ENCODE data around the gene ATG16L2.

Gene ATG16L2

GRCh38 chr11:72779495-72780128, 34.6 kb upstream of the ATG16L2 start:
- peaks cover 5% of the 10 kb centered on the region for H3K27me3 ChIP-seq (ENCODE audit: insufficient read depth, poor library complexity, severe bottlenecking)
- H3K27ac ChIP-seq (replicated peaks) = no peak overlapping the region
- H3K4me3 ChIP-seq (replicated peaks; ENCODE audit: insufficient read depth, low read length) = no peak overlapping the region
- DNase-seq (ENCODE audit: low read depth in 1 of 2, low spot score in 1 of 2) = no peak
- TF ChIP-seq GABPA (IDR thresholded peaks at IDR 0.05; ENCODE audit: low read depth) (no peak), SPI1 (IDR thresholded peaks at IDR 0.05; ENCODE audit: borderline replicate concordance, low read depth) (no peak), POLR2AphosphoS5 (IDR thresholded peaks at IDR 0.05; ENCODE audit: low read depth) (no peak)
- TF ChIP-seq, protein P1, sequence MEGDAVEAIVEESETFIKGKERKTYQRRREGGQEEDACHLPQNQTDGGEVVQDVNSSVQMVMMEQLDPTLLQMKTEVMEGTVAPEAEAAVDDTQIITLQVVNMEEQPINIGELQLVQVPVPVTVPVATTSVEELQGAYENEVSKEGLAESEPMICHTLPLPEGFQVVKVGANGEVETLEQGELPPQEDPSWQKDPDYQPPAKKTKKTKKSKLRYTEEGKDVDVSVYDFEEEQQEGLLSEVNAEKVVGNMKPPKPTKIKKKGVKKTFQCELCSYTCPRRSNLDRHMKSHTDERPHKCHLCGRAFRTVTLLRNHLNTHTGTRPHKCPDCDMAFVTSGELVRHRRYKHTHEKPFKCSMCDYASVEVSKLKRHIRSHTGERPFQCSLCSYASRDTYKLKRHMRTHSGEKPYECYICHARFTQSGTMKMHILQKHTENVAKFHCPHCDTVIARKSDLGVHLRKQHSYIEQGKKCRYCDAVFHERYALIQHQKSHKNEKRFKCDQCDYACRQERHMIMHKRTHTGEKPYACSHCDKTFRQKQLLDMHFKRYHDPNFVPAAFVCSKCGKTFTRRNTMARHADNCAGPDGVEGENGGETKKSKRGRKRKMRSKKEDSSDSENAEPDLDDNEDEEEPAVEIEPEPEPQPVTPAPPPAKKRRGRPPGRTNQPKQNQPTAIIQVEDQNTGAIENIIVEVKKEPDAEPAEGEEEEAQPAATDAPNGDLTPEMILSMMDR (IDR thresholded peaks at IDR 0.05; ENCODE audit: insufficient read depth, low read length) = no peak
- TF ChIP-seq, protein P2, sequence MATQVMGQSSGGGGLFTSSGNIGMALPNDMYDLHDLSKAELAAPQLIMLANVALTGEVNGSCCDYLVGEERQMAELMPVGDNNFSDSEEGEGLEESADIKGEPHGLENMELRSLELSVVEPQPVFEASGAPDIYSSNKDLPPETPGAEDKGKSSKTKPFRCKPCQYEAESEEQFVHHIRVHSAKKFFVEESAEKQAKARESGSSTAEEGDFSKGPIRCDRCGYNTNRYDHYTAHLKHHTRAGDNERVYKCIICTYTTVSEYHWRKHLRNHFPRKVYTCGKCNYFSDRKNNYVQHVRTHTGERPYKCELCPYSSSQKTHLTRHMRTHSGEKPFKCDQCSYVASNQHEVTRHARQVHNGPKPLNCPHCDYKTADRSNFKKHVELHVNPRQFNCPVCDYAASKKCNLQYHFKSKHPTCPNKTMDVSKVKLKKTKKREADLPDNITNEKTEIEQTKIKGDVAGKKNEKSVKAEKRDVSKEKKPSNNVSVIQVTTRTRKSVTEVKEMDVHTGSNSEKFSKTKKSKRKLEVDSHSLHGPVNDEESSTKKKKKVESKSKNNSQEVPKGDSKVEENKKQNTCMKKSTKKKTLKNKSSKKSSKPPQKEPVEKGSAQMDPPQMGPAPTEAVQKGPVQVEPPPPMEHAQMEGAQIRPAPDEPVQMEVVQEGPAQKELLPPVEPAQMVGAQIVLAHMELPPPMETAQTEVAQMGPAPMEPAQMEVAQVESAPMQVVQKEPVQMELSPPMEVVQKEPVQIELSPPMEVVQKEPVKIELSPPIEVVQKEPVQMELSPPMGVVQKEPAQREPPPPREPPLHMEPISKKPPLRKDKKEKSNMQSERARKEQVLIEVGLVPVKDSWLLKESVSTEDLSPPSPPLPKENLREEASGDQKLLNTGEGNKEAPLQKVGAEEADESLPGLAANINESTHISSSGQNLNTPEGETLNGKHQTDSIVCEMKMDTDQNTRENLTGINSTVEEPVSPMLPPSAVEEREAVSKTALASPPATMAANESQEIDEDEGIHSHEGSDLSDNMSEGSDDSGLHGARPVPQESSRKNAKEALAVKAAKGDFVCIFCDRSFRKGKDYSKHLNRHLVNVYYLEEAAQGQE (IDR thresholded peaks at IDR 0.05; ENCODE audit: insufficient replicate concordance, low read depth) = no peak

GRCh38 chr11:72780296-72781062, 33.7 kb upstream of the ATG16L2 start:
- Histone ChIP-seq H3K4me3 (replicated peaks; ENCODE audit: insufficient read depth, low read length) (no peak overlapping the region), H3K27ac (replicated peaks) (no peak overlapping the region), H3K27me3 (ENCODE audit: insufficient read depth, poor library complexity, severe bottlenecking) (peaks cover 5% of the 10 kb centered on the region)
- no peak for TF ChIP-seq GABPA (IDR thresholded peaks at IDR 0.05; ENCODE audit: low read depth)
- TF ChIP-seq, protein P1 (IDR thresholded peaks at IDR 0.05; ENCODE audit: insufficient read depth, low read length) = no peak
- no peak for TF ChIP-seq SPI1 (IDR thresholded peaks at IDR 0.05; ENCODE audit: borderline replicate concordance, low read depth)
- TF ChIP-seq, protein P2 (IDR thresholded peaks at IDR 0.05; ENCODE audit: insufficient replicate concordance, low read depth) = no peak
- no peak for TF ChIP-seq POLR2AphosphoS5 (IDR thresholded peaks at IDR 0.05; ENCODE audit: low read depth)
- no peak for DNase-seq (ENCODE audit: low read depth in 1 of 2, low spot score in 1 of 2)

- TF ChIP-seq GABPA (IDR thresholded peaks at IDR 0.05; ENCODE audit: low read depth) (no peak), SPI1 (IDR thresholded peaks at IDR 0.05; ENCODE audit: borderline replicate concordance, low read depth) (no peak)
- TF ChIP-seq, protein P2 (IDR thresholded peaks at IDR 0.05; ENCODE audit: insufficient replicate concordance, low read depth) = no peak
- TF ChIP-seq, protein P1 (IDR thresholded peaks at IDR 0.05; ENCODE audit: insufficient read depth, low read length) = no peak
- Histone ChIP-seq H3K4me3 (replicated peaks; ENCODE audit: insufficient read depth, low read length) (peak overlapping the region; percentile 31), H3K27me3 (ENCODE audit: insufficient read depth, poor library complexity, severe bottlenecking) (peaks cover 5% of the 10 kb centered on the region), H3K27ac (replicated peaks) (no peak overlapping the region)
- DNase-seq (ENCODE audit: low read depth in 1 of 2, low spot score in 1 of 2) = no peak
Observed at GRCh38 chr11:72781063-72781312, 33.2 kb upstream of the ATG16L2 start.

Measured in HL-60 (cell line).